ENCODE data around the gene PZP.

DNA sequence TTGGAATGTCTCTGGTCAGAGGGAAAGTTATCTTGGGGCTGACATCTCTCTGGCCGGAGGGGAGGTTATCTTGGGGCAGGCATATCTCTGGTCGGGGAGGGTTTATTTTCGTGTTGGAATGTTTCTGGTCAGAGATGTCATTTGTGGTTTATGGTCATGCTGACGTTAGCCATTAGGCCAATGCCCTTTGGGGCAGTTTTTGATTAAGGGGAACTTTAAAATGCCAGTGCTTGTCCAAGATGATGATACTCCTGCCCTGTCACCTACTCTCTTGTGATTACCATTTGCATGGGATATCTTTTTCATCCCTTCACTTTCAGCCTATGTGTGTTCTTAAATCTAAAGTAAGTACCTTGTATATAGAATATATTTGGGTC, 63.5 kb downstream of the PZP start:
- TF ChIP-seq, protein P1, sequence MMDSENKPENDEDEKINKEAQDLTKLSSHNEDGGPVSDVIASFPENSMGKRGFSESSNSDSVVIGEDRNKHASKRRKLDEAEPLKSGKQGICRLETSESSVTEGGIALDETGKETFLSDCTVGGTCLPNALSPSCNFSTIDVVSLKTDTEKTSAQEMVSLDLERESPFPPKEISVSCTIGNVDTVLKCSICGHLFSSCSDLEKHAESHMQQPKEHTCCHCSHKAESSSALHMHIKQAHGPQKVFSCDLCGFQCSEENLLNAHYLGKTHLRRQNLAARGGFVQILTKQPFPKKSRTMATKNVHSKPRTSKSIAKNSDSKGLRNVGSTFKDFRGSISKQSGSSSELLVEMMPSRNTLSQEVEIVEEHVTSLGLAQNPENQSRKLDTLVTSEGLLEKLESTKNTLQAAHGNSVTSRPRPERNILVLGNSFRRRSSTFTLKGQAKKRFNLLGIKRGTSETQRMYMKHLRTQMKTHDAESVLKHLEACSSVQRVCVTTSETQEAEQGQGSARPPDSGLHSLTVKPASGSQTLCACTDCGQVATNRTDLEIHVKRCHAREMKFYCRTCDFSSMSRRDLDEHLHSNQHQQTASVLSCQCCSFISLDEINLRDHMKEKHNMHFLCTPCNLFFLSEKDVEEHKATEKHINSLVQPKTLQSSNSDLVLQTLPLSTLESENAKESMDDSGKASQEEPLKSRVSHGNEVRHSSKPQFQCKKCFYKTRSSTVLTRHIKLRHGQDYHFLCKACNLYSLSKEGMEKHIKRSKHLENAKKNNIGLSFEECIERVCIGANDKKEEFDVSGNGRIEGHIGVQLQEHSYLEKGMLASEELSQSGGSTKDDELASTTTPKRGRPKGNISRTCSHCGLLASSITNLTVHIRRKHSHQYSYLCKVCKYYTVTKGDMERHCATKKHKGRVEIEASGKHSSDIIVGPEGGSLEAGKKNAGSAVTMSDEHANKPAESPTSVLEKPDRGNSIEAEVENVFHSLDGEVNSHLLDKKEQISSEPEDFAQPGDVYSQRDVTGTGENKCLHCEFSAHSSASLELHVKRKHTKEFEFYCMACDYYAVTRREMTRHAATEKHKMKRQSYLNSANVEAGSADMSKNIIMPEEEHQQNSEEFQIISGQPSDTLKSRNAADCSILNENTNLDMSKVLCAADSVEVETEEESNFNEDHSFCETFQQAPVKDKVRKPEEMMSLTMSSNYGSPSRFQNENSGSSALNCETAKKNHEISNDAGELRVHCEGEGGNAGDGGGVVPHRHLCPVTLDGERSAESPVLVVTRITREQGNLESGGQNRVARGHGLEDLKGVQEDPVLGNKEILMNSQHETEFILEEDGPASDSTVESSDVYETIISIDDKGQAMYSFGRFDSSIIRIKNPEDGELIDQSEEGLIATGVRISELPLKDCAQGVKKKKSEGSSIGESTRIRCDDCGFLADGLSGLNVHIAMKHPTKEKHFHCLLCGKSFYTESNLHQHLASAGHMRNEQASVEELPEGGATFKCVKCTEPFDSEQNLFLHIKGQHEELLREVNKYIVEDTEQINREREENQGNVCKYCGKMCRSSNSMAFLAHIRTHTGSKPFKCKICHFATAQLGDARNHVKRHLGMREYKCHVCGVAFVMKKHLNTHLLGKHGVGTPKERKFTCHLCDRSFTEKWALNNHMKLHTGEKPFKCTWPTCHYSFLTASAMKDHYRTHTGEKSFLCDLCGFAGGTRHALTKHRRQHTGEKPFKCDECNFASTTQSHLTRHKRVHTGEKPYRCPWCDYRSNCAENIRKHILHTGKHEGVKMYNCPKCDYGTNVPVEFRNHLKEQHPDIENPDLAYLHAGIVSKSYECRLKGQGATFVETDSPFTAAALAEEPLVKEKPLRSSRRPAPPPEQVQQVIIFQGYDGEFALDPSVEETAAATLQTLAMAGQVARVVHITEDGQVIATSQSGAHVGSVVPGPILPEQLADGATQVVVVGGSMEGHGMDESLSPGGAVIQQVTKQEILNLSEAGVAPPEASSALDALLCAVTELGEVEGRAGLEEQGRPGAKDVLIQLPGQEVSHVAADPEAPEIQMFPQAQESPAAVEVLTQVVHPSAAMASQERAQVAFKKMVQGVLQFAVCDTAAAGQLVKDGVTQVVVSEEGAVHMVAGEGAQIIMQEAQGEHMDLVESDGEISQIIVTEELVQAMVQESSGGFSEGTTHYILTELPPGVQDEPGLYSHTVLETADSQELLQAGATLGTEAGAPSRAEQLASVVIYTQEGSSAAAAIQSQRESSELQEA (IDR thresholded peaks at IDR 0.05; ENCODE audit: low read depth), result no peak
- TF ChIP-seq TAF1 (IDR thresholded peaks at IDR 0.05; ENCODE audit: control insufficient read depth, extremely low read depth, insufficient read depth, low read length, severe bottlenecking) (no peak), NFATC3 (IDR thresholded peaks at IDR 0.05) (no peak), GTF2E2 (tag; IDR thresholded peaks at IDR 0.05) (no peak), CBX5 (IDR thresholded peaks at IDR 0.05; ENCODE audit: borderline replicate concordance, low read depth) (no peak), PHF8 (IDR thresholded peaks at IDR 0.05; ENCODE audit: borderline replicate concordance, low read length) (no peak), HSF4 (CRISPR knock-in tag; IDR thresholded peaks at IDR 0.05; ENCODE audit: borderline replicate concordance) (no peak), MAZ (CRISPR knock-in tag; conservative IDR thresholded peaks at IDR 0.05 in 1 of 2, IDR thresholded peaks at IDR 0.05 in 1 of 2) (no peak), POLR2A (conservative IDR thresholded peaks at IDR 0.05) (no peak)
